Adrenal gland (tissue), 5 donors: Measurements from ENCODE around the gene DBT.

Source experiments
- POLR2A ChIP-seq, 2 donors: fragments of 450-650 bp; IDR thresholded peaks; one replicate each; pipeline ENCODE4 v1.6.1; 2017; ENCODE audit warnings: antibody characterized with exemption in 2 of 2, mild to moderate bottlenecking in 2 of 2, moderate library complexity in 1 of 2
- TF ChIP-seq, protein P1 (sequence below), 6 experiments: fragments of 450-650 bp in 4 of 6; fragments of 200-600 bp in 2 of 6; sonication (generic) in 1 of 6; IDR thresholded peaks; 1 replicate in 5 of 6; 2 replicates in 1 of 6; pipeline versions ENCODE4 v1.5.1 to v1.8.0; 2016 to 2021; ENCODE audit warnings: antibody characterized with exemption in 6 of 6, mild to moderate bottlenecking in 2 of 6, moderate library complexity in 1 of 6
- donor health status: DM: no; HTN: no; CAD: no.

DNA sequence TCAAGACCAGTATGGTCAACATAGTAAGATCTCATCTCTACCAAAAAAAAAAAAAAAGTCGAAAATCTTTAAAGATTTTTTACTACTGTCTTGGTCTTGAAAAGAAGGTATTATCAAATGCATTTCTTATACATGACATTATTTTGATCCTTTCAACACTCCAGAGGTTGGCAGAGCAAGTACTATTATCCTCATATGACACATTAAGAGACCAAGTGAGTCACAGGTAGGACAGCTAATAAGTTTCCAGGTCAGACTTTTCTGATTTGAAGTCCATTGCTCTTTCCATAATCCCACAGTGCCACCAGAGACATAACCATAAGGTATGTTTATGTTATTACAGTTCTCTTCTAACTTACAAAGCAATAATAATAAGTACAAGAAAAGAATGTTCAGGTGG, 15.2 kb downstream of the DBT start:
- TF ChIP-seq, protein P1, sequence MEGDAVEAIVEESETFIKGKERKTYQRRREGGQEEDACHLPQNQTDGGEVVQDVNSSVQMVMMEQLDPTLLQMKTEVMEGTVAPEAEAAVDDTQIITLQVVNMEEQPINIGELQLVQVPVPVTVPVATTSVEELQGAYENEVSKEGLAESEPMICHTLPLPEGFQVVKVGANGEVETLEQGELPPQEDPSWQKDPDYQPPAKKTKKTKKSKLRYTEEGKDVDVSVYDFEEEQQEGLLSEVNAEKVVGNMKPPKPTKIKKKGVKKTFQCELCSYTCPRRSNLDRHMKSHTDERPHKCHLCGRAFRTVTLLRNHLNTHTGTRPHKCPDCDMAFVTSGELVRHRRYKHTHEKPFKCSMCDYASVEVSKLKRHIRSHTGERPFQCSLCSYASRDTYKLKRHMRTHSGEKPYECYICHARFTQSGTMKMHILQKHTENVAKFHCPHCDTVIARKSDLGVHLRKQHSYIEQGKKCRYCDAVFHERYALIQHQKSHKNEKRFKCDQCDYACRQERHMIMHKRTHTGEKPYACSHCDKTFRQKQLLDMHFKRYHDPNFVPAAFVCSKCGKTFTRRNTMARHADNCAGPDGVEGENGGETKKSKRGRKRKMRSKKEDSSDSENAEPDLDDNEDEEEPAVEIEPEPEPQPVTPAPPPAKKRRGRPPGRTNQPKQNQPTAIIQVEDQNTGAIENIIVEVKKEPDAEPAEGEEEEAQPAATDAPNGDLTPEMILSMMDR (IDR thresholded peaks at IDR 0.05) = no peak
- TF ChIP-seq POLR2A (IDR thresholded peaks at IDR 0.05) = no peak
